ENCODE results near the gene RBMS3. TPM values are rescaled to one million over a fixed set of nuclear protein-coding genes. Genes with fewer than 3 reads are reported as not detected.

The RBMS3 gene
- total and polyA plus RNA-seq, 2 of the 8 experiments (the other 6 are each of a cell fraction or from before 2014, with no cell fraction given): 3.7 to 6.9 TPM

DNA sequence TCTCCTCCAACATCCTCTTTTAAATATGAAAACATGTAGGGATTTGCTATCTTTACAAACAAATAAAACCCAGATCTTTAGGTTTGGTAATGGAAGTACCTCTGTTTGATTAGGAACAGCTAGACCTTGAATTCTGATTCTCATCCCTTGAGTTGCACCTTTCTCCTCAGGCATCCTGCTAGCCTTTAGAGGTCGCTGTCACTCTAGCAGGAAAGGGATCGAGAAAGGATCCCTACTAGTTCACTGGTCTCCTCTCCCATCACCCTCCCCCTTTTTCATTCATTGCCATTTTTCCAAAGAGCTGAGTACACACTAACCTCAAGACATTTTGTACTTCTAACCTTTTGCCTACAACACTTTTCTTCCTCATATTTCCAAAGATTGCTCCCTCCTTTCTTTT is 569.8 kb downstream of the RBMS3 start:
- Histone ChIP-seq H3K36me3 (ENCODE audit: control insufficient read depth in 2 of 4, insufficient read depth in 4 of 4, low read length in 3 of 4) (no peaks in the 10 kb centered on the region), H3K4me2 (ENCODE audit: insufficient read depth in 1 of 2, low read depth in 2 of 2, low read length in 2 of 2) (no peak overlapping the region), H3K9me3 (ENCODE audit: insufficient read depth in 2 of 2, low read depth in 1 of 2, low read length in 1 of 2) (no peaks in the 10 kb centered on the region), H4K8ac (ENCODE audit: extremely low read depth, insufficient read depth, low read length) (no peak overlapping the region), H3K56ac (replicated peaks; ENCODE audit: insufficient read length, low read depth, low read length) (no peak overlapping the region), H3K4me3 (ENCODE audit: extremely low read depth in 1 of 4, insufficient read depth in 2 of 4, low read depth in 3 of 4, low read length in 4 of 4) (no peak overlapping the region), H4K91ac (replicated peaks; ENCODE audit: insufficient read length, low read length) (no peak overlapping the region), H2AK5ac (ENCODE audit: low read depth, low read length) (no peak overlapping the region), H3K4ac (replicated peaks; ENCODE audit: insufficient read length, low read depth, low read length) (no peak overlapping the region), H2AFZ (ENCODE audit: low read length) (no peak overlapping the region), H3K4me1 (replicated peaks in 1 of 4; ENCODE audit: control insufficient read depth in 3 of 4, insufficient read depth in 4 of 4, low read length in 3 of 4) (no peaks in the 10 kb centered on the region; a peak in 1 of 7 replicates), H2BK15ac (ENCODE audit: low read length) (no peak overlapping the region), H3K27me3 (replicated peaks in 1 of 4; ENCODE audit: control insufficient read depth in 3 of 4, extremely low read depth in 1 of 4, insufficient read depth in 3 of 4, low read length in 3 of 4) (no peaks in the 10 kb centered on the region), H3K79me1 (ENCODE audit: low read depth, low read length) (no peaks in the 10 kb centered on the region), H3K27ac (ENCODE audit: low read depth, low read length) (no peak overlapping the region), H3K14ac (ENCODE audit: insufficient read length) (no peak overlapping the region), H2BK5ac (ENCODE audit: low read depth, low read length) (no peak overlapping the region), H3K23me2 (ENCODE audit: low read depth, low read length) (no peaks in the 10 kb centered on the region), H2BK20ac (ENCODE audit: low read length) (no peak overlapping the region), H3K18ac (ENCODE audit: extremely low read depth, low read length) (no peak overlapping the region), H2BK12ac (ENCODE audit: low read depth, low read length) (no peak overlapping the region), H4K5ac (ENCODE audit: insufficient read length, low read depth, low read length) (no peak overlapping the region), H4K20me1 (replicated peaks in 1 of 2; ENCODE audit: control insufficient read depth in 1 of 2, insufficient read depth in 2 of 2, low read length in 2 of 2) (no peaks in the 10 kb centered on the region), H3K9ac (replicated peaks in 1 of 4; ENCODE audit: extremely low read depth in 1 of 4, low read depth in 3 of 4, low read length in 3 of 4) (no peak overlapping the region), H3K23ac (ENCODE audit: insufficient read length) (no peak overlapping the region), H3K79me2 (ENCODE audit: control insufficient read depth in 1 of 2, insufficient read depth in 2 of 2, low read length in 2 of 2) (no peaks in the 10 kb centered on the region), H2BK120ac (replicated peaks; ENCODE audit: low read depth, low read length) (no peak overlapping the region)
- WGBS, 2 experiments (ENCODE audit: extremely low coverage in 1 of 2, insufficient coverage in 1 of 2, insufficient read length in 1 of 2, insufficient replicate concordance in 2 of 2, low coverage in 1 of 2, low lambda C conversion rate in 2 of 2, missing lambda C conversion rate in 1 of 2): 59% methylated on average over 2 of the region's 2 CpGs; no CpG with 5 or more reads in 1 of the 2 experiments
- ChIA-PET POLR2A (ENCODE audit: partially characterized antibody) (interaction anchor here (1.0 kb wide), 1 partner anchor 9 kb away, joined by 3 read pairs; no protein-coding TSS in a partner anchor), CTCF (ENCODE audit: partially characterized antibody) (interaction anchor here (0.5 to 2.1 kb wide), 18 partner anchors 9 to 946 kb away, joined by 3 to 10 read pairs (median 4); no protein-coding TSS in a partner anchor)
- TF ChIP-seq KDM1A (IDR thresholded peaks at IDR 0.05; ENCODE audit: borderline replicate concordance, low read length) (no peak), CBX8 (IDR thresholded peaks at IDR 0.05; ENCODE audit: borderline replicate concordance, low read depth, low read length) (no peak), RAD21 (IDR thresholded peaks at IDR 0.05 in 1 of 2, conservative IDR thresholded peaks at IDR 0.05 in 1 of 2; ENCODE audit: low read depth in 2 of 2, low read length in 2 of 2) (peak; percentile 68 to 69), JUND (IDR thresholded peaks at IDR 0.05; ENCODE audit: low read length) (no peak), POLR2A (IDR thresholded peaks at IDR 0.05; ENCODE audit: control extremely low read depth in 1 of 2, low read depth in 2 of 2, low read length in 2 of 2) (no peak), CEBPB (IDR thresholded peaks at IDR 0.05; ENCODE audit: low read depth, low read length) (no peak), NRF1 (IDR thresholded peaks at IDR 0.05; ENCODE audit: low read depth, low read length) (no peak), MAFK (IDR thresholded peaks at IDR 0.05; ENCODE audit: low read depth, low read length) (no peak)
- TF ChIP-seq, protein P1, sequence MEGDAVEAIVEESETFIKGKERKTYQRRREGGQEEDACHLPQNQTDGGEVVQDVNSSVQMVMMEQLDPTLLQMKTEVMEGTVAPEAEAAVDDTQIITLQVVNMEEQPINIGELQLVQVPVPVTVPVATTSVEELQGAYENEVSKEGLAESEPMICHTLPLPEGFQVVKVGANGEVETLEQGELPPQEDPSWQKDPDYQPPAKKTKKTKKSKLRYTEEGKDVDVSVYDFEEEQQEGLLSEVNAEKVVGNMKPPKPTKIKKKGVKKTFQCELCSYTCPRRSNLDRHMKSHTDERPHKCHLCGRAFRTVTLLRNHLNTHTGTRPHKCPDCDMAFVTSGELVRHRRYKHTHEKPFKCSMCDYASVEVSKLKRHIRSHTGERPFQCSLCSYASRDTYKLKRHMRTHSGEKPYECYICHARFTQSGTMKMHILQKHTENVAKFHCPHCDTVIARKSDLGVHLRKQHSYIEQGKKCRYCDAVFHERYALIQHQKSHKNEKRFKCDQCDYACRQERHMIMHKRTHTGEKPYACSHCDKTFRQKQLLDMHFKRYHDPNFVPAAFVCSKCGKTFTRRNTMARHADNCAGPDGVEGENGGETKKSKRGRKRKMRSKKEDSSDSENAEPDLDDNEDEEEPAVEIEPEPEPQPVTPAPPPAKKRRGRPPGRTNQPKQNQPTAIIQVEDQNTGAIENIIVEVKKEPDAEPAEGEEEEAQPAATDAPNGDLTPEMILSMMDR (IDR thresholded peaks at IDR 0.05; ENCODE audit: control extremely low read depth in 1 of 3, insufficient read depth in 1 of 3, low read depth in 1 of 3, low read length in 3 of 3): peak in 2 of 3 experiments; percentile 51 to 82; a peak in 3 of 4 replicates
- DNase-seq (ENCODE audit: low read depth in 1 of 2, low spot score in 2 of 2) (no peak), FAIRE-seq (peak; percentile 80)
